HG02623 (cell line): ENCODE data around the gene COPS3.

Experiments used
- ATAC-seq: cut with Tn5 transposase; IDR thresholded peaks from one replicate; pipeline ENCODE4 v1.9.1; 2021; ENCODE audit warnings: moderate library complexity; ENCODE audit not compliant: unreplicated experiment

The COPS3 gene

GRCh38 chr17:17223736-17224135 is 57.3 kb downstream of the COPS3 start:
- ATAC-seq = no peak

- no peak for ATAC-seq
Observed at GRCh38 chr17:17221329-17221728, 59.7 kb downstream of the COPS3 start.

GRCh38 chr17:17220529-17220928 is 60.5 kb downstream of the COPS3 start:
- ATAC-seq = no peak

- no peak for ATAC-seq
Observed at GRCh38 chr17:17217995-17218394, 63.1 kb downstream of the COPS3 start.

GRCh38 chr17:17216776-17217175 is 64.3 kb downstream of the COPS3 start:
- ATAC-seq = no peak

GRCh38 chr17:17216236-17216635 is 64.8 kb downstream of the COPS3 start:
- no peak for ATAC-seq

- no peak for ATAC-seq
Observed at GRCh38 chr17:17215575-17215974, 65.5 kb downstream of the COPS3 start.

GRCh38 chr17:17214646-17215436 is 66.2 kb downstream of the COPS3 start:
- ATAC-seq = no peak

GRCh38 chr17:17213775-17214174 is 67.3 kb downstream of the COPS3 start:
- ATAC-seq = no peak

- ATAC-seq = no peak
Observed at GRCh38 chr17:17207998-17208397, 73.0 kb downstream of the COPS3 start.

GRCh38 chr17:17206913-17207335 is 74.1 kb downstream of the COPS3 start:
- ATAC-seq = no peak

- ATAC-seq = no peak
Observed at GRCh38 chr17:17206124-17206912, 74.7 kb downstream of the COPS3 start, which contains the start of gene PLD6. Gene PLD6, minus strand, starts transcription at chr17:17206333. Its CDS starts 47 bp downstream, at chr17:17206286.

GRCh38 chr17:17205368-17206123 is 75.5 kb downstream of the COPS3 start:
- ATAC-seq = no peak

- no peak for ATAC-seq
Observed at GRCh38 chr17:17204635-17205231, 76.3 kb downstream of the COPS3 start.

GRCh38 chr17:17204041-17204591 is 76.9 kb downstream of the COPS3 start:
- ATAC-seq = no peak

GRCh38 chr17:17203173-17203730 is 77.8 kb downstream of the COPS3 start:
- no peak for ATAC-seq

GRCh38 chr17:17201907-17202306 is 79.1 kb downstream of the COPS3 start:
- ATAC-seq = no peak

- no peak for ATAC-seq
Observed at GRCh38 chr17:17201271-17201670, 79.8 kb downstream of the COPS3 start.

- ATAC-seq = no peak
Observed at GRCh38 chr17:17200831-17201230, 80.2 kb downstream of the COPS3 start.

GRCh38 chr17:17200311-17200710 is 80.7 kb downstream of the COPS3 start:
- no peak for ATAC-seq
